ENCODE results near the gene PCNT. TPM values are rescaled to one million over a fixed set of nuclear protein-coding genes. Genes with fewer than 3 reads are reported as not detected.

PCNT gene
- total RNA-seq, 2 donors from 2014 or later: 15.1 to 32.5 TPM

GRCh38 chr21:46454142-46454541 is 130.2 kb downstream of the PCNT start:
- TF ChIP-seq CTCF (IDR thresholded peaks at IDR 0.05): no peak
- no peak overlapping the region for H3K27ac ChIP-seq

GRCh38 chr21:46454634-46455390 is 130.9 kb downstream of the PCNT start:
- TF ChIP-seq CTCF (IDR thresholded peaks at IDR 0.05): no peak
- intact Hi-C loops (cut with DNase I): no loop called here
- H3K4me1 ChIP-seq: peaks cover 10% of the 10 kb centered on the region
- no peaks in the 10 kb centered on the region for H3K9me3 ChIP-seq
- H3K36me3 ChIP-seq: no peaks in the 10 kb centered on the region
- H3K27ac ChIP-seq: no peak overlapping the region
- H3K4me3 ChIP-seq: no peak overlapping the region
- no peaks in the 10 kb centered on the region for H3K27me3 ChIP-seq
- DNase-seq: no peak
- H3K9ac ChIP-seq (ENCODE audit: low read depth in 2 of 2, low read length in 2 of 2): no peak overlapping the region

More at GRCh38 chr21:46454142-46454541, 130.2 kb downstream of the PCNT start:
- no peak for DNase-seq
- intact Hi-C loops (cut with DNase I): no loop called here
- Histone ChIP-seq H3K9me3 (no peaks in the 10 kb centered on the region), H3K9ac (ENCODE audit: low read depth in 2 of 2, low read length in 2 of 2) (no peak overlapping the region), H3K36me3 (no peaks in the 10 kb centered on the region), H3K4me3 (no peak overlapping the region), H3K27me3 (no peaks in the 10 kb centered on the region), H3K4me1 (peaks cover 10% of the 10 kb centered on the region)

- no peak for TF ChIP-seq CTCF (IDR thresholded peaks at IDR 0.05)
- H3K27ac ChIP-seq: no peak overlapping the region
- DNase-seq: no peak
- H3K4me1 ChIP-seq: peaks cover 10% of the 10 kb centered on the region
- peak overlapping the region in 1 of 2 donors; percentile 0 for H3K9ac ChIP-seq (ENCODE audit: low read depth in 2 of 2, low read length in 2 of 2)
- no peak overlapping the region for H3K4me3 ChIP-seq
- H3K36me3 ChIP-seq: no peaks in the 10 kb centered on the region
- no peaks in the 10 kb centered on the region for H3K9me3 ChIP-seq
- no peaks in the 10 kb centered on the region for H3K27me3 ChIP-seq
- intact Hi-C loops (cut with DNase I): no loop called here
Observed at GRCh38 chr21:46455575-46456385, 131.8 kb downstream of the PCNT start.

GRCh38 chr21:46456750-46457149 is 132.8 kb downstream of the PCNT start:
- H3K27ac ChIP-seq: no peak overlapping the region
- H3K4me1 ChIP-seq: peaks cover 10% of the 10 kb centered on the region
- H3K9ac ChIP-seq (ENCODE audit: low read depth in 2 of 2, low read length in 2 of 2): no peak overlapping the region
- no peak for TF ChIP-seq CTCF (IDR thresholded peaks at IDR 0.05)
- no peaks in the 10 kb centered on the region for H3K27me3 ChIP-seq
- no peak for DNase-seq
- intact Hi-C loops (cut with DNase I): no loop called here
- no peak overlapping the region for H3K4me3 ChIP-seq
- no peaks in the 10 kb centered on the region for H3K36me3 ChIP-seq
- H3K9me3 ChIP-seq: no peaks in the 10 kb centered on the region

- Histone ChIP-seq H3K27me3 (no peaks in the 10 kb centered on the region), H3K4me1 (peaks cover 10% of the 10 kb centered on the region), H3K36me3 (no peaks in the 10 kb centered on the region), H3K9me3 (no peaks in the 10 kb centered on the region), H3K9ac (ENCODE audit: low read depth in 2 of 2, low read length in 2 of 2) (peak overlapping the region; percentile 93 to 94), H3K27ac (peak overlapping the region; percentile 89), H3K4me3 (peak overlapping the region; percentile 81)
- DNase-seq: peak; percentile 43
- no peak for TF ChIP-seq CTCF (IDR thresholded peaks at IDR 0.05)
- intact Hi-C loops (cut with DNase I): no loop called here
Observed at GRCh38 chr21:46457801-46458314, 133.9 kb downstream of the PCNT start.
